NCI-H1105 treated with DMSO at 0.1 percent for 48 hours (cell line): Measurements from ENCODE around the gene DMTF1.
A peak's percentile ranks its signal among the peaks of the same experiment; 100 is the strongest.
"Not testable (repeated sequence)": the region's sequence is repeated elsewhere in the genome, so short reads cannot be mapped to it uniquely, and the experiment has no call there.

ENCODE experiments used
- DNase-seq: peaks from one replicate; lab custom pipeline; 2025; lab: John Stamatoyannopoulos, UW

Gene DMTF1

GRCh38 chr7:87199700-87200450 lies 47.6 kb downstream of the DMTF1 start:
- DNase-seq: no peak

GRCh38 chr7:87202208-87202607 lies 50.0 kb downstream of the DMTF1 start:
- DNase-seq: no peak

- no peak for DNase-seq
Observed at GRCh38 chr7:87202705-87203104, 50.5 kb downstream of the DMTF1 start.

GRCh38 chr7:87203929-87204328 lies 51.7 kb downstream of the DMTF1 start:
- not testable (repeated sequence) for DNase-seq

GRCh38 chr7:87204933-87205332 lies 52.7 kb downstream of the DMTF1 start:
- DNase-seq: no peak

GRCh38 chr7:87205701-87206100 lies 53.4 kb downstream of the DMTF1 start:
- not testable (repeated sequence) for DNase-seq

- no peak for DNase-seq
Observed at GRCh38 chr7:87206361-87206760, 54.1 kb downstream of the DMTF1 start.

- DNase-seq: no peak
Observed at GRCh38 chr7:87209295-87209924, 57.2 kb downstream of the DMTF1 start.

- no peak for DNase-seq
Observed at GRCh38 chr7:87210506-87210905, 58.3 kb downstream of the DMTF1 start.

- DNase-seq: no peak
Observed at GRCh38 chr7:87212498-87212897, 60.2 kb downstream of the DMTF1 start.

GRCh38 chr7:87213252-87213651 lies 61.0 kb downstream of the DMTF1 start:
- no peak for DNase-seq

- DNase-seq: no peak
Observed at GRCh38 chr7:87213811-87214210, 61.6 kb downstream of the DMTF1 start.

- DNase-seq: no peak
Observed at GRCh38 chr7:87215046-87215445, 62.8 kb downstream of the DMTF1 start.

GRCh38 chr7:87216701-87217508 lies 64.7 kb downstream of the DMTF1 start:
- DNase-seq: no peak

GRCh38 chr7:87217983-87218653 lies 65.9 kb downstream of the DMTF1 start:
- DNase-seq: no peak

- no peak for DNase-seq
Observed at GRCh38 chr7:87218796-87219544, 66.7 kb downstream of the DMTF1 start.

GRCh38 chr7:87219545-87220025 lies 67.3 kb downstream of the DMTF1 start, which contains the start of gene TMEM243:
TMEM243 (minus strand) TSS chr7:87219732; CDS start chr7:87219503, 229 bp downstream.
- DNase-seq: peak; percentile 40

- DNase-seq: peak; percentile 83
Observed at GRCh38 chr7:87220026-87220733, 67.9 kb downstream of the DMTF1 start.

GRCh38 chr7:87220734-87221215 lies 68.5 kb downstream of the DMTF1 start:
- DNase-seq: peak; percentile 48

GRCh38 chr7:87223666-87224065 lies 71.4 kb downstream of the DMTF1 start:
- no peak for DNase-seq
